Measurements from ENCODE around the gene MEGF8.

MEGF8 gene

GRCh38 chr19:42279902-42280814 lies 45.3 kb upstream of the MEGF8 start:
- peak; percentile 97 for TF ChIP-seq CTCF (IDR thresholded peaks at IDR 0.05; ENCODE audit: low read depth, low read length, missing control alignments)
- H3K4me3 ChIP-seq (ENCODE audit: low read depth, low read length): peak overlapping the region; percentile 59
- no peak for DNase-seq (ENCODE audit: low read depth)

- TF ChIP-seq CTCF (IDR thresholded peaks at IDR 0.05; ENCODE audit: low read depth, low read length, missing control alignments): no peak
- DNase-seq (ENCODE audit: low read depth): no peak
- peak overlapping the region; percentile 59 for H3K4me3 ChIP-seq (ENCODE audit: low read depth, low read length)
Observed at GRCh38 chr19:42280815-42281145, 44.7 kb upstream of the MEGF8 start.

GRCh38 chr19:42281146-42281826 lies 44.1 kb upstream of the MEGF8 start:
- TF ChIP-seq CTCF (IDR thresholded peaks at IDR 0.05; ENCODE audit: low read depth, low read length, missing control alignments): peak; percentile 17
- no peak for DNase-seq (ENCODE audit: low read depth)
- H3K4me3 ChIP-seq (ENCODE audit: low read depth, low read length): peak overlapping the region; percentile 59

- no peak overlapping the region; the same call in 1 of the 2 replicates for H3K4me3 ChIP-seq (ENCODE audit: low read depth, low read length)
- no peak for DNase-seq (ENCODE audit: low read depth)
- TF ChIP-seq CTCF (IDR thresholded peaks at IDR 0.05; ENCODE audit: low read depth, low read length, missing control alignments): no peak
Observed at GRCh38 chr19:42281827-42282762, 43.3 kb upstream of the MEGF8 start.

GRCh38 chr19:42282819-42283187 lies 42.6 kb upstream of the MEGF8 start:
- DNase-seq (ENCODE audit: low read depth): no peak
- peak overlapping the region; percentile 64; the same call in 1 of the 2 replicates for H3K4me3 ChIP-seq (ENCODE audit: low read depth, low read length)
- TF ChIP-seq CTCF (IDR thresholded peaks at IDR 0.05; ENCODE audit: low read depth, low read length, missing control alignments): no peak

- DNase-seq (ENCODE audit: low read depth): no peak
- peak overlapping the region; percentile 64 for H3K4me3 ChIP-seq (ENCODE audit: low read depth, low read length)
- no peak for TF ChIP-seq CTCF (IDR thresholded peaks at IDR 0.05; ENCODE audit: low read depth, low read length, missing control alignments)
Observed at GRCh38 chr19:42283188-42284065, 42.0 kb upstream of the MEGF8 start.

All from GM12864 (cell line).